ENCODE data around the gene S100B.

- TF ChIP-seq ZHX1 (CRISPR knock-in tag; IDR thresholded peaks at IDR 0.05; ENCODE audit: low read depth) (no peak), EP300 (IDR thresholded peaks at IDR 0.05; ENCODE audit: low read depth in 2 of 2, low read length in 2 of 2) (no peak), EP300 (CRISPR knock-in tag; IDR thresholded peaks at IDR 0.05; ENCODE audit: borderline replicate concordance) (no peak), RBFOX2 (IDR thresholded peaks at IDR 0.05; ENCODE audit: low read depth, low read length) (no peak), RAD21 (CRISPR knock-in tag; IDR thresholded peaks at IDR 0.05) (no peak), ERF (CRISPR knock-in tag; IDR thresholded peaks at IDR 0.05) (no peak), TAF15 (IDR thresholded peaks at IDR 0.05; ENCODE audit: low read depth, low read length, poor library complexity, severe bottlenecking) (no peak), EZH2 (conservative IDR thresholded peaks at IDR 0.05; ENCODE audit: low read depth, low read length) (no peak), ZZZ3 (CRISPR knock-in tag; IDR thresholded peaks at IDR 0.05; ENCODE audit: borderline replicate concordance) (no peak), MAFF (IDR thresholded peaks at IDR 0.05; ENCODE audit: low read depth, low read length) (no peak), PRDM4 (CRISPR knock-in tag; IDR thresholded peaks at IDR 0.05; ENCODE audit: borderline replicate concordance) (no peak), CBX5 (CRISPR knock-in tag; IDR thresholded peaks at IDR 0.05; ENCODE audit: borderline replicate concordance) (no peak), CTCF (CRISPR knock-in tag; IDR thresholded peaks at IDR 0.05) (no peak)
Measured at GRCh38 chr21:46646541-46647154, 41.8 kb upstream of the S100B start.

Data from HepG2 (cell line).